Thoracic aorta (tissue), 2 donors: ENCODE results near the gene SH3PXD2B. TPM values are rescaled to one million over a fixed set of nuclear protein-coding genes. Genes with fewer than 3 reads are reported as not detected.
"Not testable (repeated sequence)": the region's sequence is repeated elsewhere in the genome, so short reads cannot be mapped to it uniquely, and the experiment has no call there.

Experiments
- ATAC-seq: fragments of 150-250 bp; one replicate; pipeline ENCODE4 v1.8.0; 2017; ENCODE audit warnings: low read depth; ENCODE audit not compliant: insufficient number of reproducible peaks, low FRiP score
- DNase-seq: peaks from one replicate; pipeline ENCODE4 v3.0.0-alpha.2; 2020; ENCODE audit warnings: low spot score
- H3K27ac ChIP-seq, 2 donors: fragments of 200-600 bp; sonication (generic); 1 replicate in 1 of 2; 2 replicates in 1 of 2; pipeline ENCODE4 v1.5.1; 2016; ENCODE audit warnings: mild to moderate bottlenecking in 2 of 2, moderate library complexity in 2 of 2
- H3K27me3 ChIP-seq: fragments of 200-600 bp; sonication (generic); replicated peaks from 2 replicates; pipeline ENCODE4 v1.6.0; 2016; ENCODE audit warnings: mild to moderate bottlenecking; ENCODE audit not compliant: insufficient read depth
- H3K36me3 ChIP-seq: fragments of 200-600 bp; sonication (generic); one replicate; pipeline ENCODE4 v1.5.1; 2016
- H3K4me1 ChIP-seq, 2 donors: fragments of 200-600 bp; sonication (generic); 1 replicate in 1 of 2; 2 replicates in 1 of 2; pipeline versions ENCODE4 v1.5.1 to v1.6.0; 2016; ENCODE audit warnings: low read depth in 2 of 2, mild to moderate bottlenecking in 1 of 2; ENCODE audit not compliant: control insufficient read depth in 1 of 2
- H3K4me3 ChIP-seq: fragments of 200-600 bp; sonication (generic); 2 replicates; pipeline ENCODE4 v1.5.1; 2016; ENCODE audit warnings: mild to moderate bottlenecking
- H3K9me3 ChIP-seq: fragments of 200-600 bp; sonication (generic); 2 replicates; pipeline ENCODE4 v1.5.1; 2016
- CTCF ChIP-seq: fragments of 200-600 bp; sonication (generic); IDR thresholded peaks from one replicate; pipeline ENCODE4 v1.5.1; 2019; ENCODE audit warnings: antibody characterized with exemption
- total RNA-seq, 2 donors: library from RNA; depleted of rRNA; stranded (reverse); fragments of >200 nt; gene quantifications; one replicate each; pipeline versions ENCODE4 v1.1.0 to v1.2.3, GENCODE V29; 2016

SH3PXD2B gene
- total RNA-seq, 2 donors from 2014 or later: 31.4 to 42.0 TPM

GRCh38 chr5:172370648-172371545 is 83.4 kb downstream of the SH3PXD2B start:
- no peak for ATAC-seq
- peaks cover 3% of the 10 kb centered on the region for H3K9me3 ChIP-seq
- H3K4me1 ChIP-seq: no peaks in the 10 kb centered on the region
- no peak overlapping the region for H3K4me3 ChIP-seq
- peak; percentile 72 for TF ChIP-seq CTCF
- peaks cover 6% of the 10 kb centered on the region for H3K36me3 ChIP-seq
- H3K27me3 ChIP-seq: no peaks in the 10 kb centered on the region
- DNase-seq: no peak
- no peak overlapping the region for H3K27ac ChIP-seq

- peaks cover 6% of the 10 kb centered on the region for H3K36me3 ChIP-seq
- no peak for ATAC-seq
These were observed 84.1 kb downstream of the SH3PXD2B start for GRCh38 chr5:172370237-172370640.

GRCh38 chr5:172368699-172369098 is 85.6 kb downstream of the SH3PXD2B start:
- not testable (repeated sequence) for H3K27ac ChIP-seq, H3K4me1 ChIP-seq, ATAC-seq, DNase-seq, H3K9me3 ChIP-seq, H3K4me3 ChIP-seq, H3K27me3 ChIP-seq, H3K36me3 ChIP-seq

More at GRCh38 chr5:172370237-172370640, 84.1 kb downstream of the SH3PXD2B start:
- Histone ChIP-seq H3K27ac (no peak overlapping the region), H3K9me3 (peaks cover 3% of the 10 kb centered on the region), H3K4me3 (no peak overlapping the region), H3K27me3 (no peaks in the 10 kb centered on the region), H3K4me1 (no peaks in the 10 kb centered on the region)
- no peak for DNase-seq
- TF ChIP-seq CTCF: no peak

- Histone ChIP-seq H3K4me1 (peaks cover 0 to 2% of the 10 kb centered on the region in 2 donors), H3K4me3 (no peak overlapping the region), H3K27ac (no peak overlapping the region), H3K36me3 (no peaks in the 10 kb centered on the region), H3K9me3 (no peaks in the 10 kb centered on the region), H3K27me3 (no peaks in the 10 kb centered on the region)
- DNase-seq (no peak), ATAC-seq (no peak)
- TF ChIP-seq CTCF: no peak
These were observed 88.2 kb downstream of the SH3PXD2B start for GRCh38 chr5:172365948-172366608.

GRCh38 chr5:172364773-172365172 is 89.6 kb downstream of the SH3PXD2B start:
- no peak for DNase-seq
- Histone ChIP-seq H3K36me3 (peaks cover 5% of the 10 kb centered on the region), H3K4me1 (peaks cover 0 to 2% of the 10 kb centered on the region in 2 donors), H3K4me3 (no peak overlapping the region), H3K9me3 (no peaks in the 10 kb centered on the region), H3K27me3 (no peaks in the 10 kb centered on the region), H3K27ac (no peak overlapping the region)
- no peak for TF ChIP-seq CTCF
- ATAC-seq: no peak
